Activated CD4-positive, alpha-beta T cell treated with anti-CD3 and anti-CD28 coated beads, Interleukin-2, amount 10 ng/mL, durations not matched to agents 24 days and 14 days (primary cell): ENCODE measurements around the gene GRAMD2B. TPM values are rescaled to one million over a fixed set of nuclear protein-coding genes. Genes with fewer than 3 reads are reported as not detected.
A peak's percentile ranks its signal among the peaks of the same experiment; 100 is the strongest.
"Not testable (repeated sequence)": the region's sequence is repeated elsewhere in the genome, so short reads cannot be mapped to it uniquely, and the experiment has no call there.

ENCODE experiments used
- DNase-seq: peaks from one replicate; pipeline ENCODE4 v3.0.0; 2022
- H3K27ac Mint-ChIP-seq: one replicate; pipeline ENCODE4 v1.8.0; 2022; ENCODE audit warnings: mild to moderate bottlenecking, mixed read lengths
- H3K27me3 Mint-ChIP-seq: one replicate; pipeline ENCODE4 v1.8.0; 2022; ENCODE audit warnings: mixed read lengths
- H3K36me3 Mint-ChIP-seq: one replicate; pipeline ENCODE4 v1.8.0; 2022; ENCODE audit warnings: low read depth, mild to moderate bottlenecking, mixed read lengths
- H3K4me1 Mint-ChIP-seq: one replicate; pipeline ENCODE4 v1.8.0; 2021; ENCODE audit warnings: mixed read lengths
- H3K4me3 Mint-ChIP-seq: one replicate; pipeline ENCODE4 v1.8.0; 2022; ENCODE audit warnings: mild to moderate bottlenecking, moderate library complexity, mixed read lengths
- H3K9me3 Mint-ChIP-seq: one replicate; pipeline ENCODE4 v1.8.0; 2021; ENCODE audit warnings: mixed read lengths
- intact Hi-C: fragments of 100-400 bp; cut with micrococcal nuclease; formaldehyde crosslinking; loops from one replicate; pipeline ENCODE4 v1.15.1; 2023
- total RNA-seq: library from RNA; stranded (reverse); gene quantifications from 2 replicates; pipeline ENCODE4 v1.2.3, GENCODE V29; 2022

The GRAMD2B gene
- total RNA-seq, 1 donor from 2014 or later, result 10.8 TPM

- DNase-seq, result no peak
- Mint-ChIP-seq H3K4me3 (no peak overlapping the region), H3K9me3 (no peaks in the 10 kb centered on the region), H3K27ac (no peak overlapping the region), H3K36me3 (peaks cover 19% of the 10 kb centered on the region), H3K27me3 (no peaks in the 10 kb centered on the region), H3K4me1 (peaks cover 3% of the 10 kb centered on the region)
- intact Hi-C loops, result no loop called here
These were observed 7.4 kb downstream of the GRAMD2B start for GRCh38 chr5:126430631-126431030.

- peak; percentile 8 for DNase-seq
- H3K27me3 Mint-ChIP-seq, result no peaks in the 10 kb centered on the region
- peaks cover 14% of the 10 kb centered on the region for H3K36me3 Mint-ChIP-seq
- intact Hi-C loops, result no loop called here
- H3K9me3 Mint-ChIP-seq, result peaks cover 4% of the 10 kb centered on the region
- H3K4me3 Mint-ChIP-seq, result no peak overlapping the region
- H3K4me1 Mint-ChIP-seq, result peaks cover 9% of the 10 kb centered on the region
- H3K27ac Mint-ChIP-seq, result no peak overlapping the region
These were observed 10.5 kb downstream of the GRAMD2B start for GRCh38 chr5:126433701-126434100.

GRCh38 chr5:126435261-126435660 lies 12.1 kb downstream of the GRAMD2B start:
- H3K4me1 Mint-ChIP-seq, result peaks cover 12% of the 10 kb centered on the region
- no peak for DNase-seq
- no peaks in the 10 kb centered on the region for H3K27me3 Mint-ChIP-seq
- H3K27ac Mint-ChIP-seq, result no peak overlapping the region
- intact Hi-C loops, result no loop called here
- peaks cover 6% of the 10 kb centered on the region for H3K9me3 Mint-ChIP-seq
- no peak overlapping the region for H3K4me3 Mint-ChIP-seq
- peaks cover 12% of the 10 kb centered on the region for H3K36me3 Mint-ChIP-seq

GRCh38 chr5:126435714-126436113 lies 12.5 kb downstream of the GRAMD2B start:
- DNase-seq, result no peak
- H3K4me1 Mint-ChIP-seq, result peaks cover 12% of the 10 kb centered on the region
- intact Hi-C loops, result no loop called here
- H3K27me3 Mint-ChIP-seq, result no peaks in the 10 kb centered on the region
- H3K36me3 Mint-ChIP-seq, result peaks cover 12% of the 10 kb centered on the region
- H3K27ac Mint-ChIP-seq, result no peak overlapping the region
- H3K9me3 Mint-ChIP-seq, result peaks cover 6% of the 10 kb centered on the region
- no peak overlapping the region for H3K4me3 Mint-ChIP-seq

- H3K27ac Mint-ChIP-seq, result no peak overlapping the region
These were observed 14.5 kb downstream of the GRAMD2B start for GRCh38 chr5:126437721-126438120.

GRCh38 chr5:126438267-126438666 lies 15.1 kb downstream of the GRAMD2B start:
- no peak for DNase-seq
- Mint-ChIP-seq H3K27ac (peak overlapping the region; percentile 54), H3K9me3 (peaks cover 6% of the 10 kb centered on the region), H3K27me3 (no peaks in the 10 kb centered on the region), H3K36me3 (peaks cover 10% of the 10 kb centered on the region), H3K4me1 (peaks cover 17% of the 10 kb centered on the region), H3K4me3 (no peak overlapping the region)
- intact Hi-C loops, result loop anchor here (1.0 kb wide), 2 partner anchors 11 to 15 kb away; partner anchors contain the start of gene GRAMD2B

More at GRCh38 chr5:126437721-126438120, 14.5 kb downstream of the GRAMD2B start:
- H3K9me3 Mint-ChIP-seq, result peaks cover 6% of the 10 kb centered on the region
- peaks cover 10% of the 10 kb centered on the region for H3K36me3 Mint-ChIP-seq
- intact Hi-C loops, result loop anchor here (1.0 kb wide), 2 partner anchors 12 to 14 kb away; partner anchors contain the start of gene GRAMD2B
- H3K4me3 Mint-ChIP-seq, result no peak overlapping the region
- DNase-seq, result no peak
- H3K27me3 Mint-ChIP-seq, result no peaks in the 10 kb centered on the region
- peaks cover 15% of the 10 kb centered on the region for H3K4me1 Mint-ChIP-seq

GRCh38 chr5:126438868-126439267 lies 15.7 kb downstream of the GRAMD2B start:
- peaks cover 12% of the 10 kb centered on the region for H3K36me3 Mint-ChIP-seq
- no peak overlapping the region for H3K27ac Mint-ChIP-seq
- H3K4me1 Mint-ChIP-seq, result peaks cover 21% of the 10 kb centered on the region
- H3K4me3 Mint-ChIP-seq, result no peak overlapping the region
- intact Hi-C loops, result loop anchor here (1.0 kb wide), 2 partner anchors 10 to 16 kb away; partner anchors contain the start of gene GRAMD2B
- no peak for DNase-seq
- peaks cover 6% of the 10 kb centered on the region for H3K9me3 Mint-ChIP-seq
- no peaks in the 10 kb centered on the region for H3K27me3 Mint-ChIP-seq

- intact Hi-C loops, result loop anchor here (10.0 kb wide), 1 partner anchor 335 kb away; the partner anchor contains the start of gene LMNB1
- not testable (repeated sequence) for H3K27ac Mint-ChIP-seq
These were observed 16.5 kb downstream of the GRAMD2B start for GRCh38 chr5:126439724-126440123.

GRCh38 chr5:126441230-126441629 lies 18.0 kb downstream of the GRAMD2B start:
- H3K4me3 Mint-ChIP-seq, result no peak overlapping the region
- no peaks in the 10 kb centered on the region for H3K27me3 Mint-ChIP-seq
- DNase-seq, result no peak
- intact Hi-C loops, result loop anchor here (10.0 kb wide), 1 partner anchor 334 kb away; the partner anchor contains the start of gene LMNB1
- peaks cover 42% of the 10 kb centered on the region for H3K4me1 Mint-ChIP-seq
- no peak overlapping the region for H3K27ac Mint-ChIP-seq
- H3K36me3 Mint-ChIP-seq, result peaks cover 16% of the 10 kb centered on the region
- peaks cover 10% of the 10 kb centered on the region for H3K9me3 Mint-ChIP-seq

More at GRCh38 chr5:126439724-126440123, 16.5 kb downstream of the GRAMD2B start:
- not testable (repeated sequence) for H3K27me3 Mint-ChIP-seq, H3K9me3 Mint-ChIP-seq, H3K4me3 Mint-ChIP-seq, DNase-seq
- Mint-ChIP-seq H3K36me3 (peaks cover 13% of the 10 kb centered on the region), H3K4me1 (peaks cover 30% of the 10 kb centered on the region)

- no peak for DNase-seq
- intact Hi-C loops, result loop anchor here (10.0 kb wide), 1 partner anchor 331 kb away; the partner anchor contains the start of gene LMNB1
- Mint-ChIP-seq H3K4me3 (peak overlapping the region; percentile 42), H3K9me3 (peaks cover 9% of the 10 kb centered on the region), H3K36me3 (peaks cover 12% of the 10 kb centered on the region), H3K27me3 (no peaks in the 10 kb centered on the region), H3K27ac (peak overlapping the region; percentile 84), H3K4me1 (peaks cover 48% of the 10 kb centered on the region)
These were observed 20.2 kb downstream of the GRAMD2B start for GRCh38 chr5:126443374-126443851.

GRCh38 chr5:126444137-126444536 lies 20.9 kb downstream of the GRAMD2B start:
- Mint-ChIP-seq H3K36me3 (peaks cover 6% of the 10 kb centered on the region), H3K27ac (no peak overlapping the region), H3K9me3 (peaks cover 4% of the 10 kb centered on the region), H3K4me3 (no peak overlapping the region), H3K4me1 (peaks cover 47% of the 10 kb centered on the region), H3K27me3 (no peaks in the 10 kb centered on the region)
- intact Hi-C loops, result loop anchor here (10.0 kb wide), 1 partner anchor 331 kb away; the partner anchor contains the start of gene LMNB1
- no peak for DNase-seq

- Mint-ChIP-seq H3K36me3 (peaks cover 6% of the 10 kb centered on the region), H3K4me3 (peak overlapping the region; percentile 36), H3K9me3 (peaks cover 4% of the 10 kb centered on the region), H3K27ac (peak overlapping the region; percentile 40), H3K27me3 (no peaks in the 10 kb centered on the region), H3K4me1 (peaks cover 61% of the 10 kb centered on the region)
- intact Hi-C loops, result loop anchor here (1.0 to 10.0 kb wide), 3 partner anchors 22 to 1342 kb away; partner anchors contain the start of genes GRAMD2B and LMNB1
- DNase-seq, result no peak
These were observed 22.4 kb downstream of the GRAMD2B start for GRCh38 chr5:126445502-126446174.

GRCh38 chr5:126446498-126447224 lies 23.5 kb downstream of the GRAMD2B start:
- DNase-seq, result peak; percentile 78
- peak overlapping the region; percentile 61 for H3K4me3 Mint-ChIP-seq
- H3K27ac Mint-ChIP-seq, result peak overlapping the region; percentile 88

More at GRCh38 chr5:126446498-126447224, 23.5 kb downstream of the GRAMD2B start:
- H3K27me3 Mint-ChIP-seq, result no peaks in the 10 kb centered on the region
- peaks cover 6% of the 10 kb centered on the region for H3K36me3 Mint-ChIP-seq
- intact Hi-C loops, result loop anchor here (1.0 to 10.0 kb wide), 3 partner anchors 23 to 1341 kb away; partner anchors contain the start of genes GRAMD2B and LMNB1
- H3K4me1 Mint-ChIP-seq, result peaks cover 65% of the 10 kb centered on the region
- peaks cover 4% of the 10 kb centered on the region for H3K9me3 Mint-ChIP-seq
